Gastroesophageal sphincter (tissue), 3 donors: ENCODE measurements around the gene ABCC1.

Experiments
- CTCF ChIP-seq, 4 experiments: fragments of 200-600 bp in 2 of 4; fragments of 450-650 bp in 2 of 4; sonication (generic) in 1 of 4; IDR thresholded peaks; one replicate each; pipeline ENCODE4 v1.5.1; 2017 to 2019; ENCODE audit warnings: antibody characterized with exemption in 4 of 4, mild to moderate bottlenecking in 2 of 4, moderate library complexity in 2 of 4
- EP300 ChIP-seq: sonication (generic); formaldehyde crosslinking; IDR thresholded peaks from one replicate; pipeline ENCODE4 v1.6.1; 2017; ENCODE audit warnings: antibody characterized with exemption, mild to moderate bottlenecking
- POLR2A ChIP-seq, 2 donors: fragments of 450-650 bp; IDR thresholded peaks; one replicate each; pipeline ENCODE4 v1.6.1; 2017; ENCODE audit warnings: antibody characterized with exemption in 2 of 2, mild to moderate bottlenecking in 2 of 2, moderate library complexity in 1 of 2
- POLR2AphosphoS5 ChIP-seq: sonication (generic); formaldehyde crosslinking; IDR thresholded peaks from one replicate; pipeline ENCODE4 v1.6.1; 2017; ENCODE audit warnings: antibody characterized with exemption

- TF ChIP-seq CTCF (IDR thresholded peaks at IDR 0.05) (no peak), POLR2A (IDR thresholded peaks at IDR 0.05) (no peak), POLR2AphosphoS5 (no peak), EP300 (no peak)
These were observed 181.8 kb downstream of the ABCC1 start for GRCh38 chr16:16131204-16131603.
